ENCODE measurements around the gene STUM. TPM values are rescaled to one million over a fixed set of nuclear protein-coding genes. Genes with fewer than 3 reads are reported as not detected.

The STUM gene
- total RNA-seq, 4 donors from 2014 or later: 1.4 to 4.1 (median 3.3) TPM

DNA sequence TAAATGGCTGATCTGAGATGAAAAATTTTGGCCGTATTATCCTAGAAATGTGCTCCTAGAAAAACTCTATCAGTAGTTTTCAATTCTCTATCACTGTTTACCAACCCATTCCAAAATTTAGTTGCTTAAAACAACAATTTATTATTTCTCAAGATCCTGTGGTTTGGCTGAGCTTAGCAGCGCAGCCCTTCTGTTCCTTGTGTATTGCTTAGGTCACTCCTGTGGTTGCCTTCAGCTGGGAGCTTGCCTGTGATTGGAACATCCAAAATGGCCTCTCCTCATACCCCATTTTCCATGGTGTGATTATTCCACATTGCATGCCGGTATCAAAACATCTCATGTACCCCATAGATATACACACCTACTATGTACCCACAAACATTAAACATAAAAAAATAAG lies 22.8 kb upstream of the STUM start:
- intact Hi-C loops (cut with DNase I; ENCODE audit: low total_unique reads) (no loop called here), in situ Hi-C loops (cut with MboI; ENCODE audit: low pct_ligation_motif_present in 1 of 4, low pct_unique_long_range_greater_than_20kb in 1 of 4, low sequenced_read_pairs in 3 of 4) (no loop called here)
- TF ChIP-seq POLR2AphosphoS5 (IDR thresholded peaks at IDR 0.05) (peak in 1 of 3 donors; percentile 12), POLR2A (IDR thresholded peaks at IDR 0.05) (no peak), EP300 (IDR thresholded peaks at IDR 0.05; ENCODE audit: low read depth) (no peak)
- TF ChIP-seq, protein P1, sequence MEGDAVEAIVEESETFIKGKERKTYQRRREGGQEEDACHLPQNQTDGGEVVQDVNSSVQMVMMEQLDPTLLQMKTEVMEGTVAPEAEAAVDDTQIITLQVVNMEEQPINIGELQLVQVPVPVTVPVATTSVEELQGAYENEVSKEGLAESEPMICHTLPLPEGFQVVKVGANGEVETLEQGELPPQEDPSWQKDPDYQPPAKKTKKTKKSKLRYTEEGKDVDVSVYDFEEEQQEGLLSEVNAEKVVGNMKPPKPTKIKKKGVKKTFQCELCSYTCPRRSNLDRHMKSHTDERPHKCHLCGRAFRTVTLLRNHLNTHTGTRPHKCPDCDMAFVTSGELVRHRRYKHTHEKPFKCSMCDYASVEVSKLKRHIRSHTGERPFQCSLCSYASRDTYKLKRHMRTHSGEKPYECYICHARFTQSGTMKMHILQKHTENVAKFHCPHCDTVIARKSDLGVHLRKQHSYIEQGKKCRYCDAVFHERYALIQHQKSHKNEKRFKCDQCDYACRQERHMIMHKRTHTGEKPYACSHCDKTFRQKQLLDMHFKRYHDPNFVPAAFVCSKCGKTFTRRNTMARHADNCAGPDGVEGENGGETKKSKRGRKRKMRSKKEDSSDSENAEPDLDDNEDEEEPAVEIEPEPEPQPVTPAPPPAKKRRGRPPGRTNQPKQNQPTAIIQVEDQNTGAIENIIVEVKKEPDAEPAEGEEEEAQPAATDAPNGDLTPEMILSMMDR (IDR thresholded peaks at IDR 0.05): no peak
- no peak overlapping the region for H3K4me3 ChIP-seq
- H3K36me3 ChIP-seq: no peaks in the 10 kb centered on the region
- H3K9me3 ChIP-seq: no peaks in the 10 kb centered on the region
- H3K27me3 ChIP-seq: no peaks in the 10 kb centered on the region
- 78 to 100% methylated on average over 3 of the region's 3 CpGs for WGBS, 2 donors (ENCODE audit: low coverage in 1 of 2)
- H3K27ac ChIP-seq: peak overlapping the region in 1 of 4 donors; percentile 16
- DNase-seq: no peak
- H3K4me1 ChIP-seq: no peaks in the 10 kb centered on the region

DNA sequence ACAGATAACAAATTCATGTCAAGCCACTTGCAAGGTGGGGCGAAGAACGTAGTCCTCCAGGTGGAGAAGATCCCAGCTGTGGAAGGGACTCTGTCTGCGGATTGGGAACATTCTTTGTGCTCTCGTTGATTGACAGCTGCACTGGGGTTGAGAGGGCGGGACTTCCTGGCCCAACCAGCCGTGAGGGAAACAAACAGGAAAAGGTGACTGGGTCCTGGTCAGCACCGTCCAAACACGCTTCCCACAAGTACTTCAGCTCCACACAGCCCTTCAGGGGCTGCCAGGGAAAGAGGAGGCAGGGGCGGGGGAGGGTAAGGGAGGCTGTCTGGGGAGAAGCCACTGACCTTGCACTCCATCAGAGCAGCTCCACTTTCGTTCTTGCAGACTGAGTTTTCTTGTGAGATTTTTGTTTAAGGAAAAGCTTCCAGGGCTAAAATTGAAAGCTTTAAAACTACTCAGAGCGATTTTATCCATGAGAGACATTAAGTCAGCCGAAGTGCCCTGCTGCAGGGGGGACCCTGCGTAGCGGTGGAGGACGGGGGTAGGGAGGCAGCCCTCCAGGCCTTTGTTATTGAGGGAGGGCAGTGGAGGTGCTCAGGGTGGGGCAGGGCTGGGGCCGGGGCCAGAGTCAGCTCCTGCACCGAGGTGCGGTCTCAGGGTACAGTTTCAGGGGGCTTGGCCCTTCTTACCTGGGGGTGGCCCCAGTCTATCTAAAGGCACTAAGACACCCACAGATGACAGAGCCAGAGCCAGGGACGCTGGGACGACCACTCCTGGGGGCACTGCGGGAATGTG lies 21.6 kb upstream of the STUM start:
- Histone ChIP-seq H3K27ac (peak overlapping the region in 2 of 4 donors; percentile 4 to 40), H3K4me1 (no peaks in the 10 kb centered on the region), H3K4me3 (no peak overlapping the region), H3K27me3 (no peaks in the 10 kb centered on the region), H3K9me3 (no peaks in the 10 kb centered on the region), H3K36me3 (no peaks in the 10 kb centered on the region)
- DNase-seq: peak; percentile 17
- 79% methylated on average over 21 of the region's 21 CpGs; no CpG with 5 or more reads in 1 of the 2 donors for WGBS, 2 donors (ENCODE audit: low coverage in 1 of 2)
- intact Hi-C loops (cut with DNase I; ENCODE audit: low total_unique reads): no loop called here
- in situ Hi-C loops (cut with MboI; ENCODE audit: low pct_ligation_motif_present in 1 of 4, low pct_unique_long_range_greater_than_20kb in 1 of 4, low sequenced_read_pairs in 3 of 4): no loop called here
- TF ChIP-seq POLR2AphosphoS5 (IDR thresholded peaks at IDR 0.05) (no peak), EP300 (IDR thresholded peaks at IDR 0.05; ENCODE audit: low read depth) (no peak), POLR2A (IDR thresholded peaks at IDR 0.05) (no peak)
- TF ChIP-seq, protein P1 (IDR thresholded peaks at IDR 0.05): no peak

DNA sequence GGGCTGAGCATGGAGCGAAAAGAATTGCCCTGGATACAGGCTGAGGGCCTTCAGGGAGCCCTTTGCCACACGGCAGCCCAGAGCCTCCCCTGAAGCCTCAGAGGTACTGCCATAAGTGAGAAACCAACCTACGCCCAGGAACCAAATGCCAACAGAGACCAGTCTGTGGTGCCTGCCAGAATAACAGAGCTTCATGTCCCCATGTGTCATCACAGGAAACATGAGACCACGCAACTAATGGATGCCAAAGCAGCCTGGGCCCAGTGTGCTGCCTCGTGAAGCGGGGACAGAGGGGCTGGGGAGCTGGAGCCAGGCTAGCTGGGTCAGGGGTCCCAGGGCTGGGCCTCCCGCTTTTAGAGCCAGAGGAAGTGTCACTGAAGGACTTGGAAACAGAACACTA lies 18.7 kb upstream of the STUM start:
- no peaks in the 10 kb centered on the region for H3K4me1 ChIP-seq
- in situ Hi-C loops (cut with MboI; ENCODE audit: low pct_ligation_motif_present in 1 of 4, low pct_unique_long_range_greater_than_20kb in 1 of 4, low sequenced_read_pairs in 3 of 4): no loop called here
- H3K9me3 ChIP-seq: no peaks in the 10 kb centered on the region
- 84% methylated on average over 7 of the region's 7 CpGs; no CpG with 5 or more reads in 1 of the 2 donors for WGBS, 2 donors (ENCODE audit: low coverage in 1 of 2)
- DNase-seq: no peak
- no peak for TF ChIP-seq POLR2A (IDR thresholded peaks at IDR 0.05)
- TF ChIP-seq, protein P1 (IDR thresholded peaks at IDR 0.05): no peak
- TF ChIP-seq POLR2AphosphoS5 (IDR thresholded peaks at IDR 0.05): no peak
- no peak for TF ChIP-seq EP300 (IDR thresholded peaks at IDR 0.05; ENCODE audit: low read depth)
- no peaks in the 10 kb centered on the region for H3K27me3 ChIP-seq
- no peak overlapping the region for H3K4me3 ChIP-seq
- intact Hi-C loops (cut with DNase I; ENCODE audit: low total_unique reads): no loop called here
- no peaks in the 10 kb centered on the region for H3K36me3 ChIP-seq
- no peak overlapping the region for H3K27ac ChIP-seq

DNA sequence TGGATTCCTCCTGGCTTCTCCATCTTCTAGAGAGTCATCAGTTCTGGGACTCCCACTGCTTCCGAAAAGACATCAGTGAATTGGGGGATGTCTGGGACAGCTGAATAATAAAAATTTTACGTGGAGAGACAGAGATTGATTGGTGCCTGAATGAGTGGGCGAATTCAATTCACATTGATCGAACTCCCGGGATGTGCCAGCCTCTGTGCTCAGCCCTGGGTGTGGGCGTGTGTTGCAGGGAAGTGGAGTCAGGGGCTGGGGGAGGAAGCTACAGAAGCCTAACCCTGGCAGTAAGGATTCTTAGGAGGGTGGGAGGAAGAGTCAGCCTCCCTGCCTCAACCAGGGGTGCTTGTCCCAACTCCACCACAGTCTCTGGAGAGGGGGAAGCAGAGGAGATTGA lies 18.0 kb upstream of the STUM start:
- H3K27ac ChIP-seq: no peak overlapping the region
- in situ Hi-C loops (cut with MboI; ENCODE audit: low pct_ligation_motif_present in 1 of 4, low pct_unique_long_range_greater_than_20kb in 1 of 4, low sequenced_read_pairs in 3 of 4): no loop called here
- DNase-seq: no peak
- no peaks in the 10 kb centered on the region for H3K4me1 ChIP-seq
- TF ChIP-seq, protein P1 (IDR thresholded peaks at IDR 0.05): no peak
- no peak for TF ChIP-seq POLR2A (IDR thresholded peaks at IDR 0.05)
- no peak for TF ChIP-seq EP300 (IDR thresholded peaks at IDR 0.05; ENCODE audit: low read depth)
- TF ChIP-seq POLR2AphosphoS5 (IDR thresholded peaks at IDR 0.05): no peak
- intact Hi-C loops (cut with DNase I; ENCODE audit: low total_unique reads): no loop called here
- WGBS, 2 donors (ENCODE audit: low coverage in 1 of 2): 88 to 95% methylated on average over 4 to 6 of the region's 6 CpGs
- no peaks in the 10 kb centered on the region for H3K27me3 ChIP-seq
- H3K9me3 ChIP-seq: no peaks in the 10 kb centered on the region
- H3K36me3 ChIP-seq: no peaks in the 10 kb centered on the region
- no peak overlapping the region for H3K4me3 ChIP-seq

All from transverse colon (tissue), 4 donors.